OCI-LY1 (cell line): ENCODE measurements around the gene POLA1.

ENCODE experiments used
- H2AFZ ChIP-seq: fragments of 200-600 bp; sonication (generic), shearing (Covaris generic); 2 replicates; pipeline ENCODE4 v1.6.0; 2014; ENCODE audit warnings: antibody characterized with exemption, mild to moderate bottlenecking, low read length
- H3F3A ChIP-seq: fragments of 200-600 bp; sonication (generic), shearing (Covaris generic); 2 replicates; pipeline ENCODE4 v1.6.0; 2014; ENCODE audit warnings: mild to moderate bottlenecking, antibody characterized with exemption, low read length, moderate library complexity; ENCODE audit not compliant: insufficient read depth
- H3K27ac ChIP-seq: fragments of 200-600 bp; sonication (generic); 2 replicates; pipeline ENCODE4 v1.5.1; 2014; ENCODE audit warnings: low read length, mixed run types, mild to moderate bottlenecking, low read depth; ENCODE audit not compliant: poor library complexity, severe bottlenecking
- H3K27me3 ChIP-seq: fragments of 200-600 bp; sonication (generic); 2 replicates; pipeline ENCODE4 v1.6.0; 2014; ENCODE audit warnings: antibody characterized with exemption, mild to moderate bottlenecking, low read length, moderate library complexity; ENCODE audit not compliant: insufficient read depth
- H3K36me3 ChIP-seq: fragments of 200-600 bp; sonication (generic); 2 replicates; pipeline ENCODE4 v1.6.1; 2014; ENCODE audit warnings: mild to moderate bottlenecking, antibody characterized with exemption, low read length, moderate library complexity, mixed read lengths; ENCODE audit not compliant: insufficient read depth
- H3K4me1 ChIP-seq: fragments of 200-600 bp; sonication (generic); 2 replicates; pipeline ENCODE4 v1.5.1; 2014; ENCODE audit warnings: mild to moderate bottlenecking, low read length, moderate library complexity; ENCODE audit not compliant: insufficient read depth, severe bottlenecking
- H3K4me2 ChIP-seq: fragments of 200-600 bp; sonication (generic), shearing (Covaris generic); 2 replicates; pipeline ENCODE4 v1.6.1; 2014; ENCODE audit warnings: low read length
- H3K4me3 ChIP-seq: fragments of 200-600 bp; sonication (generic); 2 replicates; pipeline ENCODE4 v1.5.1; 2014; ENCODE audit warnings: low read length, low read depth, mild to moderate bottlenecking, mixed read lengths; ENCODE audit not compliant: poor library complexity, severe bottlenecking
- H3K79me2 ChIP-seq: fragments of 200-600 bp; shearing (Covaris generic); 2 replicates; pipeline ENCODE4 v1.6.1; 2016; ENCODE audit warnings: mixed run types, low read length, mixed read lengths; ENCODE audit not compliant: insufficient read depth
- H3K9ac ChIP-seq: fragments of 200-600 bp; sonication (generic), shearing (Covaris generic); 2 replicates; pipeline ENCODE4 v1.6.1; 2014; ENCODE audit warnings: mild to moderate bottlenecking, low read length, mixed read lengths
- H3K9me2 ChIP-seq: fragments of 200-600 bp; sonication (generic), shearing (Covaris generic); 2 replicates; pipeline ENCODE4 v1.6.1; 2014; ENCODE audit warnings: low read depth, mild to moderate bottlenecking, low read length, mixed read lengths
- H3K9me3 ChIP-seq: fragments of 200-600 bp; shearing (Covaris generic); 2 replicates; pipeline ENCODE4 v1.6.1; 2014; ENCODE audit warnings: low read length, mixed read lengths
- H4K20me1 ChIP-seq: fragments of 200-600 bp; sonication (generic), shearing (Covaris generic); 2 replicates; pipeline ENCODE4 v1.6.0; 2016; ENCODE audit warnings: mild to moderate bottlenecking, low read length; ENCODE audit not compliant: insufficient read depth
- EZH2 ChIP-seq: fragments of 200-600 bp; sonication (generic), shearing (Covaris generic); IDR thresholded peaks from 2 replicates; pipeline ENCODE4 v1.8.0; 2017; ENCODE audit warnings: borderline replicate concordance, mixed run types, mild to moderate bottlenecking, antibody characterized with exemption, low read length, moderate library complexity, mixed read lengths
- TF ChIP-seq, protein P1 (sequence below): fragments of 200-600 bp; sonication (generic), shearing (Covaris generic); IDR thresholded peaks from 2 replicates; pipeline ENCODE4 v1.5.1; 2017; ENCODE audit warnings: mild to moderate bottlenecking, antibody characterized with exemption, low read length, moderate library complexity, mixed read lengths

POLA1 gene

GRCh38 chrX:24676403-24677024 lies 17.2 kb upstream of the POLA1 start:
- Histone ChIP-seq H3K4me2 (no peak overlapping the region), H3K9me2 (no peaks in the 10 kb centered on the region), H3K36me3 (no peaks in the 10 kb centered on the region), H3K9ac (no peak overlapping the region), H3K4me1 (no peaks in the 10 kb centered on the region), H3K9me3 (no peaks in the 10 kb centered on the region), H3F3A (no peaks in the 10 kb centered on the region), H3K79me2 (no peaks in the 10 kb centered on the region), H3K27me3 (no peaks in the 10 kb centered on the region), H4K20me1 (no peaks in the 10 kb centered on the region), H2AFZ (no peak overlapping the region), H3K4me3 (no peak overlapping the region), H3K27ac (no peak overlapping the region)
- TF ChIP-seq EZH2 = no peak
- TF ChIP-seq, protein P1, sequence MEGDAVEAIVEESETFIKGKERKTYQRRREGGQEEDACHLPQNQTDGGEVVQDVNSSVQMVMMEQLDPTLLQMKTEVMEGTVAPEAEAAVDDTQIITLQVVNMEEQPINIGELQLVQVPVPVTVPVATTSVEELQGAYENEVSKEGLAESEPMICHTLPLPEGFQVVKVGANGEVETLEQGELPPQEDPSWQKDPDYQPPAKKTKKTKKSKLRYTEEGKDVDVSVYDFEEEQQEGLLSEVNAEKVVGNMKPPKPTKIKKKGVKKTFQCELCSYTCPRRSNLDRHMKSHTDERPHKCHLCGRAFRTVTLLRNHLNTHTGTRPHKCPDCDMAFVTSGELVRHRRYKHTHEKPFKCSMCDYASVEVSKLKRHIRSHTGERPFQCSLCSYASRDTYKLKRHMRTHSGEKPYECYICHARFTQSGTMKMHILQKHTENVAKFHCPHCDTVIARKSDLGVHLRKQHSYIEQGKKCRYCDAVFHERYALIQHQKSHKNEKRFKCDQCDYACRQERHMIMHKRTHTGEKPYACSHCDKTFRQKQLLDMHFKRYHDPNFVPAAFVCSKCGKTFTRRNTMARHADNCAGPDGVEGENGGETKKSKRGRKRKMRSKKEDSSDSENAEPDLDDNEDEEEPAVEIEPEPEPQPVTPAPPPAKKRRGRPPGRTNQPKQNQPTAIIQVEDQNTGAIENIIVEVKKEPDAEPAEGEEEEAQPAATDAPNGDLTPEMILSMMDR = peak; percentile 18; the same call in 1 of the 2 replicates

GRCh38 chrX:24682739-24683432 lies 10.8 kb upstream of the POLA1 start:
- TF ChIP-seq, protein P1 = no peak
- H3F3A ChIP-seq = no peaks in the 10 kb centered on the region
- H3K36me3 ChIP-seq = no peaks in the 10 kb centered on the region
- H3K27ac ChIP-seq = no peak overlapping the region
- H3K9ac ChIP-seq = no peak overlapping the region
- H3K27me3 ChIP-seq = no peaks in the 10 kb centered on the region
- no peaks in the 10 kb centered on the region for H3K9me2 ChIP-seq
- H3K4me2 ChIP-seq = no peak overlapping the region
- H3K4me3 ChIP-seq = no peak overlapping the region
- H4K20me1 ChIP-seq = no peaks in the 10 kb centered on the region
- no peaks in the 10 kb centered on the region for H3K4me1 ChIP-seq
- H3K9me3 ChIP-seq = no peaks in the 10 kb centered on the region
- H3K79me2 ChIP-seq = no peaks in the 10 kb centered on the region
- H2AFZ ChIP-seq = no peak overlapping the region

GRCh38 chrX:24684048-24684447 lies 9.7 kb upstream of the POLA1 start:
- Histone ChIP-seq H3K9ac (no peak overlapping the region), H3K79me2 (no peaks in the 10 kb centered on the region), H3K4me1 (no peaks in the 10 kb centered on the region), H3K36me3 (no peaks in the 10 kb centered on the region), H4K20me1 (no peaks in the 10 kb centered on the region), H3K27ac (no peak overlapping the region), H2AFZ (no peak overlapping the region), H3K27me3 (no peaks in the 10 kb centered on the region), H3K4me2 (no peak overlapping the region), H3K9me2 (no peaks in the 10 kb centered on the region), H3K9me3 (no peaks in the 10 kb centered on the region), H3F3A (no peaks in the 10 kb centered on the region), H3K4me3 (no peak overlapping the region)
- TF ChIP-seq, protein P1 = no peak
- no peak for TF ChIP-seq EZH2
